Fibroblast of peridontal ligament (primary cell): ENCODE results near the gene GRIK1.
"Not testable (repeated sequence)": the region's sequence is repeated elsewhere in the genome, so short reads cannot be mapped to it uniquely, and the experiment has no call there.

Experiments
- DNase-seq: peaks from one replicate; pipeline ENCODE4 v3.0.0-alpha.2; 2010; ENCODE audit errors: extremely low read depth

The GRIK1 gene

DNA sequence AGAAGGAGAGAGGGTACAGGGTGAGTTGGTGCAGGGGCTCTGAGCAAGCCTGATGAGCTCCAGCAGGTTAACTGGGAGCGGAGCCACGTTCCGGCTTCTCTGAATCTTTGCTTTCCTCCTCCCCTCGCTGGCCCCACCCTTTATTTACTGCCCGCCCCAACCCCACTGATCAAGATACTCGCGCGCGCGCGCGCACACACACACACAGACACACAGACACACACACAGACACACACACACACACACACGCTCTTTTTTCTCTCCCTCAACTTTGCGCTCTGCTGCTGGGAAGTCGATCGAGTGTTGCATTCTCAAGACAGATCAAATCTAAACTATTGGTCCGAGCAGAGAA lies at the start of gene GRIK1:
Gene GRIK1, minus strand, starts transcription at position 73 of the 352 bp plus-strand sequence.
- peak; percentile 1 for DNase-seq

- DNase-seq: no peak
Measured at GRCh38 chr21:29987762-29988161, 48.0 kb upstream of the GRIK1 start.

- DNase-seq: no peak
Measured at GRCh38 chr21:29985866-29986265, 46.1 kb upstream of the GRIK1 start.

DNA sequence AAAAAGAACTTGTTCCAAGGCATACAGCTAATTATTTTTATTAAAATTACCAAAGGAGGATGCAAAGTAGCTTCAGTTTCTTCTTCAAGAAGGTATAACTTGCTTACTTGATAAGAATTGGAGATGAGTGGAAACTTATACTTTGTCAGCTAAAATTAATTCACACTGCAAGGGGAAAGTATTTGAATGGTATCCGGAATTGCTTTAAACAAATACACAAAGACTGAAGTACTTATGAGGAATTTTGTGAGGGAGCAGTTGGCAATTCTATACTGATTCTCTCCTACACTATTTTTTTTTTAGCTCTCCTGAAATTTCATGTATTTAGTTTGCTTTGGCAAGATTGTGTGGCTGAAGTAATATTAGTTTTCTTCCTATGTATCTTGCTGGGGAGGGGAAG lies 39.2 kb upstream of the GRIK1 start:
- peak; percentile 0 for DNase-seq

DNA sequence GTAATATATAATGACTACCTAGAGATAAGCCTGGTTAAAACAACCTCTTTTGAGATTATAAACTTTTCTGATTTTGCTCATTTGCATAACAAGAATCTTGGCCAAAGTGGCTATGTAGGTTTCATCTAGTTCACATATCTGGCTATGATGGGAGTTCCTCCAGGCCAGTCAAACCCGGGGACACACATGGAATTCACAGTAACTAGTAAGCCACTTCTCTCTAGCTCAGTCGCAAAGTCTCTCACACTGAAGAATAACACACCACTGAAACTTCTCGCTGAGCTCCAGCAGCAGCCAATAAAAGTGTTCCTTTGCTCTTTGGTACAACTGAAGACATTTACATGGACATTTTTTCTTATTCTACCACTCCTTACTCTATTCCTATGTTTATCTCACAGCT lies 36.0 kb upstream of the GRIK1 start:
- DNase-seq: no peak

- DNase-seq: no peak
Measured at GRCh38 chr21:29973258-29973657, 33.5 kb upstream of the GRIK1 start.

- no peak for DNase-seq
Measured at GRCh38 chr21:29961291-29962027, 21.7 kb upstream of the GRIK1 start.

GRCh38 chr21:29958551-29958950 lies 18.8 kb upstream of the GRIK1 start:
- DNase-seq: no peak

DNA sequence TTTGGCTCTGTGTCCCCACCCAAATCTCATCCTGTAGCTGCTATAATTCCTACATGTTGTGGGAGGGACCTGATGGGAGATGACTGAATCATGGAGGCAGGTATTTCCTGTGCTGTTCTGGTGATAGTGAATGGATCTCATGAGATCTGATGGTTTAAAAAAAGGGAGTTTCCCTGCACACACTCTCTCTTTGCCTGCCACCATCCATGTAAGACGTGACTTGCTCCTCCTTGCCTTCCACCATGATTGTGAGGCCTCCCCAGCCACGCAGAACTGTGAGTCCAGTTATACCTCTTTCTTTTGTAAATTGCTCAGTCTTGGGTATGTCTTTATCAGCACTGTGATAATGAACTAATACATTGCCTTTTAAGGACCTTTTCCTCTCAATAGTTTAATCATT lies 18.2 kb upstream of the GRIK1 start:
- DNase-seq: not testable (repeated sequence)

DNA sequence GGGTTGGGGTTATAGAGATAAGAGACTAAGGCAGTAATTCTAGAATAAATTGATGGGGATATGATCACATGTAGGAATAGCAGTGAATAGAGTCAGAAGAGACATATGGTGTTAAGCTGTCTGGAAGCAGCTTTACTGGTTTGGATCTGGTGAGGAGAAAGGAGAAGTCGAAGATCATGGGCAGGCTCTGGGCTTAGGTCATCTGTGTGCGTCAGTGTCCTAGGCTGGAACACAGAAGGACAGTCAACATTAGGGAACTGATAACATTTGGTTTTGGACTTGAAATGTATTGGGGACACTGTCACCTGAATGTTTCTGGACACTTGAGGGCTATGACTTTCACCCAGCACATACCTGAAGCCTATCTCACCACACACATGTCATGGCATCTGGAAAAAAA lies 13.9 kb upstream of the GRIK1 start:
- no peak for DNase-seq

- no peak for DNase-seq
Measured at GRCh38 chr21:29953072-29953471, 13.3 kb upstream of the GRIK1 start.

DNA sequence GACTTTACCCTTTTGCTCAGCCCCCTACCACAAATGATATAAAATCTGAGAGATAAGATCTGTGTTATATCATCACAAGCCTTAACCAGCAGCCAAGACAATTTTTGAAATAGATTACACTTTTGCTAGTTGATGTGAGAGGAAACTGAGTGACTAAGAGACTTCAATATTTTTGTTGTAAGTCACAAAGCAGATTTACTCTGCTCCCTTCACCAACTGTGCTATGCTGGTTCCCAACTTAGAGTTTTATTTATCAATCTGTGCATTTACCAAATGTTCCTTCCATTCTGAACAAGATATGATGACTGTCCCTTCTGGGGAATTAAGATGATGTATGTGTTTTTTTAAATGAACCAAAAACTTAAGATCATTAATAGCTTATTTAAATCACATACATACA lies 12.1 kb upstream of the GRIK1 start:
- no peak for DNase-seq

DNA sequence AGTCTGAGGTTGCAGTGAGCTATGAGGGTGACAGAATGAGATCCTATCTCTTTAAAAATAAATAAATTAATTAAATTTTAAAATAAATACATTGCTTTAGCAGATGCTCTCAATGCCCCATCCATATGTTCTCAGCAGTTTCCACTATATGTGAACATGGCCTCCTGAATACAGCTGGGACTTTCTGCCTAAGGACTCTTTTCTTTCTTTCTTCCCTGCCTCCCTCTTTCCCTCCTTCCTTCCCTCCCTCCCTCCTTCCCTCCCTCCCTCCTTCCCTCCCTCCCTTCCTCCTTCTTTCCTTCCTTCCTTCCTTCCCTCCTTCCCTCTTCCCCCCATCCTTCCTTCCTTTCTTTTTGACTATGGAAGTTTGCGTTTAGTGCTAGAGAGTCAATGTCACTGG lies 10.2 kb upstream of the GRIK1 start:
- DNase-seq: no peak

GRCh38 chr21:29947119-29947518 lies 7.3 kb upstream of the GRIK1 start:
- DNase-seq: no peak

DNA sequence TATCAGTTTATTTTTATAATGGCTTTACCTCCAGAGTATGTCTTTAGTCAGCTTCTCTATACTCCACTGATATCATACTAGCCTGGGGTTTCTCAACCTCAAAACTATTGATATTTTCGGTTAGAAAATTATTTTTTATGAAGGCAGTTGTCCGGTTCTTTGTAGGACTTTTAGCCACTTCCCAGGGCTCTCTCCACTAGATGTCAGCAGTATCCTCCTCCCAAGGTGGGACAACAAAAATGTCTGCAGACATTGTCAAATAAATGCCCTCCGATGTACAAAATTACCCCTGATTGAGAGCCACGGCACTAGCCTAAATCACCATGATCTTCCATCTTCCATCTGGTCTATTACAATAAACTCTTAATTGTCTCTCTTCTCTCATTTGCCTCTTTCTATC lies 4.1 kb upstream of the GRIK1 start:
- no peak for DNase-seq

- DNase-seq: no peak
Measured at GRCh38 chr21:29942034-29942433, 2.2 kb upstream of the GRIK1 start.

- no peak for DNase-seq
Measured at GRCh38 chr21:29940991-29941390, 1.2 kb upstream of the GRIK1 start.

DNA sequence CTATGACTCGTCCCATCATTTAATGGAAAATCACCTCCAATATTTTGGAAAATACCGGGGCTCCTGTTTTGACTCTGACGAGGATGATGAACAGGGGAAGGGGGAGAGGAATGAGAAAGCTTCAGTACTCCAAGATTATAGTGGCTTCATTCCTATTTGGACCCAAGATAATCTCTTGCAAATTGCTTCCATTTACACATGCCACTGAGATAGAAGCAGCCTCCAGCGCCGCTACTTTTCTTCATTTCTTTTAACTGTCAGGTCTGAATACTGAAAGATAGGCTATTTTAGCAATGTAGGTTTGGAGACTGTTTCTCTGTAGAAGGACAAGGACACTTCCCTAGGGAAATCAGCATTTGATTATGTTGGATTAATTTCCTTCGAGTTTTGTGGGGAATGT lies 565 bp upstream of the GRIK1 start:
- DNase-seq: no peak

DNA sequence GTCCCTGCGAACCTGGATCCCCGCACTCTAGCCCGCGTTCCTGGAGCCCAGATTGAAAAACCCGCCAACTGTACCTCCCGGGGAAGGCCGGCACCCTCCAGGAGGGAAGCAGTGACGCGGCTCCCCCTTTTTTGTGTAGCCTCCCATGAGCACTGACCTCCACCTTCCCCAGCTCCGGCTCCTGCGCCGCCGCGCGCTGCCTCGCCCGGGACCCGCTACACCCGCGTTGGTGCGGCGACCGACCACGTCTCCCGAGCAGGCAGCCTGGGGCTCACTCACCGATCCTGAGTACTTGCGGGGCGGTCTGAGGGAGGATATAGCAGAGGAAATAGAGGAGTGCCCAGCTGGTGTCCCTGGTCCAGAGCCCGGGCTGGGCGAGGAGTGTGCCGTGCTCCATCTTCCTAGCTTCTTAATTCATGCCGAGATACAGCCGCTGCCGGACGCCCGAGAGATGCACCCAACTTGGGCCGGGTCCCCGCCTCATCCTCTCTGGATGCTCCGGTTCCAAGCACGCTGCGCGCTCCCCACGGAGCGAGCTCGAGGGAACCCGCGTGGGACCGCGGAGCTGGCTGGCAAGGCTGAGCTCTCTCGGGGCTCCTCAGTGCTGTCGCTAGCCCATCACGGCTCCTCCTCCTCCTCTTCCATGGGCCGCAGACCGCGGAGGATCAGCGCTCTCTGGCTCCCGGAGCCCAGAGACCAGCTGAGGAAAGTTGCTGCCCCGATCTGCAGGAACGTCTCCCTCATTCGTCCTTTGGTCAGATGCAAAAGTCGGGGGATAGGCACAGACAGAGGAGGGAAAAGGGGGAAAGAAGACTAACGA lies 482 bp downstream of the GRIK1 start:
- DNase-seq: peak; percentile 1

DNA sequence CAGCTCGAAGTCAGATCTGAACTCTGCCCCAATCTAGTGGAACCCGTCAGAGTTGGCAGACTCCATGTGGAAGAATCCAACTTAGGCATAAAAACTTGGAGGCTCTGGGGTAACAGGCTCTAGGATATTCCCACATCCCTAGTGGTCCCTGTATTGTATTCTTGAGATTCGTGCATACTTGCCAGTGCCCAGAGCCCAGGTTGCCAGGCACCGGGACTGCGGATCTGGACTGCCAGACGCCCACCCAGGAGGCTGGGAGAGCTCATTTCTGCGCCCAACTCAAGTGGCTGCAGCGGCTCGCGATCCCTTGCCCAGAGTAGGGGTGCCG lies 1.1 kb downstream of the GRIK1 start:
- no peak for DNase-seq

DNA sequence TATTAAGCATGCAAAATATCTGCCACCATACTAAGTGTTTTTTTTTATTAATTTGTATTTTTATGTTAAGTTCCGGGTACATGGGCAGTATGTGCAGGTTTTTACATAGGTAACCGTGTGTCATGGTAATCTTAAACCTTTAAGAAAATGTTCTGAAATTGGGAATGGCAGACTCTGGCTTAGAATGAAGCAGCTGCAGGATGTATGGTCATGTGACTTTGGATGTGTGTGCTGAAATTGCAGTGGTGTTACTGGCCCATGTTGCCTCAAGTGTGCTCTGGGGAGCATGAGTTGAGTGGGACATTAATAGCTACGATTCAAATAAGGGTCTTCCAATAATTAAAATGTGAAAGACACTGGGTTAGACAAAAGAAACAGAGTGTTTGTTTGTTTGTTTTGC lies 6.7 kb downstream of the GRIK1 start:
- no peak for DNase-seq

- no peak for DNase-seq
Measured at GRCh38 chr21:29928537-29928936, 11.3 kb downstream of the GRIK1 start.

DNA sequence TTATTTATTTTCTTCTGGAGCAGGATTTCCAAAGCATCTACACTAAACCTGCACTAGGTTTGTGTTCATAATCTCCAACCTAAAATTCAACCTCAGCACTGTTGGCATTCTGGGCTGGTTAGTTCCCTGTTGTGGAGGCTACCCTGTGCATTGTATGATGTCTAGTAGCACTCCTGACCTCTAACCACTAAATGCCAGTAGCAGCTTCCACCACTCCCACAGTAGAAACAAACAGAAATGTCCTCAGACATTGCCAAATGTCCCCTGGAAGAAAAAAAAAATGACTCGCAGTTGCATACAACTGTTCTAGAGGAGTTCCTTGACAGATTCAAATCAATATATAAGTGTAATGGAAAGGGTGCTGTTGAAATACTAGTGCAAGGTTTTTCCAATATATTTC lies 18.9 kb downstream of the GRIK1 start:
- no peak for DNase-seq

DNA sequence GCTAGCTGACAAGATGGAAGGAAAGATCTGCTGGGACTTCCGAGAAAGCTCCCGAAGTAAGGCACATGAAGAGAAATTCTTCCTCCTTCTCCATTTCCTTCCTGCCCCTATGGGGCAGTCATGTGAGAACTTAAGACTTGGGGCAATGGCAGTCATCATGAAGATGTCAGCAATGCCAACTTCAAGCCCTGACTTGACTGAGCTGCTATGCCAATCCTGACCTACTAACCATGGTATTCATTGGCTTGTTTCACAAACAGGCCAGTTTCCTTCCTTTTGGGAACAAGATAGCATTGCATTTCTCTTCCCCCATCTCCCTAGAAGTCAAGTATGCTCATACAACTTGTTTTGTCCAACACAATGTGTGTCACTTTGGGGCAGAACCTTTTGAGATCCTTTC lies 25.5 kb downstream of the GRIK1 start:
- DNase-seq: no peak
